Progenitor cell of endocrine pancreas (in vitro differentiated cells): ENCODE measurements around the gene TBXAS1. TPM values are rescaled to one million over a fixed set of nuclear protein-coding genes. Genes with fewer than 3 reads are reported as not detected.

Source experiments
- DNase-seq: peaks from one replicate; pipeline ENCODE4 v3.0.0; 2021; ENCODE audit warnings: low spot score; ENCODE audit not compliant: unreplicated experiment
- H3K27ac Mint-ChIP-seq: 2 replicates; pipeline ENCODE4 v1.8.0; 2021; ENCODE audit warnings: mild to moderate bottlenecking, moderate library complexity, mixed read lengths
- H3K27me3 Mint-ChIP-seq: 2 replicates; pipeline ENCODE4 v1.8.0; 2021; ENCODE audit warnings: mixed read lengths
- H3K36me3 Mint-ChIP-seq: 2 replicates; pipeline ENCODE4 v1.8.0; 2022; ENCODE audit warnings: mixed read lengths; ENCODE audit not compliant: insufficient read depth
- H3K4me1 Mint-ChIP-seq: 2 replicates; pipeline ENCODE4 v1.8.0; 2021; ENCODE audit warnings: low read depth, mixed read lengths
- H3K4me3 Mint-ChIP-seq: 2 replicates; pipeline ENCODE4 v1.8.0; 2021; ENCODE audit warnings: low read depth, mild to moderate bottlenecking, moderate library complexity, mixed read lengths
- H3K9me3 Mint-ChIP-seq: 2 replicates; pipeline ENCODE4 v1.8.0; 2021; ENCODE audit warnings: low read depth, mixed read lengths
- total RNA-seq: library from RNA; stranded (reverse); gene quantifications from 2 replicates; pipeline ENCODE4 v1.2.1, GENCODE V29; 2021
- TF ChIP-seq, protein P1 (sequence below): fragments of 200-600 bp; sonication (generic); IDR thresholded peaks from one replicate; pipeline ENCODE4 v1.5.0; 2021; ENCODE audit warnings: antibody characterized with exemption, mild to moderate bottlenecking; ENCODE audit not compliant: unreplicated experiment

The TBXAS1 gene
- total RNA-seq, 1 donor from 2014 or later = 10.4 TPM

DNA sequence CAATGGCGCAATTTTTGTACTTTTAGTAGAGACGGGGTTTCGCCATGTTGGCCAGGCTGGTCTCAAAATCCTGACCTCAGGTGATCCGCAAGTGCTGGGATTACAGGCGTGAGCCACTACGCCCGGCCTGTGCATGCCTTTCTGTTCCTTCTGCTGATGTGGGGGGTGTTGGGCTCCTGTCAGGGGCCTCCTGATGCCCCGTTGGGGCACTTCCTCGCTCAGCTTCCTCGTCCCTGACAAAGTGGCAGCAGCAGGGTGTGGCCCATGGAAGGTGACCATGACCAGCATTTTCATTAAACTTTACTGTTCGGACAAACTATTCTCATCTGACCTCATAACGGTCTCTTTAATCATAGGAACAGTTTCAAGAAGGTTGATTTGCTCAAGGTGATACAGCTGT lies 69.4 kb downstream of the TBXAS1 start:
- no peak for DNase-seq
- no peak overlapping the region for H3K4me3 Mint-ChIP-seq
- H3K27ac Mint-ChIP-seq = no peak overlapping the region
- no peaks in the 10 kb centered on the region for H3K4me1 Mint-ChIP-seq
- TF ChIP-seq, protein P1, sequence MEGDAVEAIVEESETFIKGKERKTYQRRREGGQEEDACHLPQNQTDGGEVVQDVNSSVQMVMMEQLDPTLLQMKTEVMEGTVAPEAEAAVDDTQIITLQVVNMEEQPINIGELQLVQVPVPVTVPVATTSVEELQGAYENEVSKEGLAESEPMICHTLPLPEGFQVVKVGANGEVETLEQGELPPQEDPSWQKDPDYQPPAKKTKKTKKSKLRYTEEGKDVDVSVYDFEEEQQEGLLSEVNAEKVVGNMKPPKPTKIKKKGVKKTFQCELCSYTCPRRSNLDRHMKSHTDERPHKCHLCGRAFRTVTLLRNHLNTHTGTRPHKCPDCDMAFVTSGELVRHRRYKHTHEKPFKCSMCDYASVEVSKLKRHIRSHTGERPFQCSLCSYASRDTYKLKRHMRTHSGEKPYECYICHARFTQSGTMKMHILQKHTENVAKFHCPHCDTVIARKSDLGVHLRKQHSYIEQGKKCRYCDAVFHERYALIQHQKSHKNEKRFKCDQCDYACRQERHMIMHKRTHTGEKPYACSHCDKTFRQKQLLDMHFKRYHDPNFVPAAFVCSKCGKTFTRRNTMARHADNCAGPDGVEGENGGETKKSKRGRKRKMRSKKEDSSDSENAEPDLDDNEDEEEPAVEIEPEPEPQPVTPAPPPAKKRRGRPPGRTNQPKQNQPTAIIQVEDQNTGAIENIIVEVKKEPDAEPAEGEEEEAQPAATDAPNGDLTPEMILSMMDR = no peak
- H3K36me3 Mint-ChIP-seq = no peaks in the 10 kb centered on the region
- peaks cover 11% of the 10 kb centered on the region for H3K9me3 Mint-ChIP-seq
- peaks cover 20% of the 10 kb centered on the region for H3K27me3 Mint-ChIP-seq

DNA sequence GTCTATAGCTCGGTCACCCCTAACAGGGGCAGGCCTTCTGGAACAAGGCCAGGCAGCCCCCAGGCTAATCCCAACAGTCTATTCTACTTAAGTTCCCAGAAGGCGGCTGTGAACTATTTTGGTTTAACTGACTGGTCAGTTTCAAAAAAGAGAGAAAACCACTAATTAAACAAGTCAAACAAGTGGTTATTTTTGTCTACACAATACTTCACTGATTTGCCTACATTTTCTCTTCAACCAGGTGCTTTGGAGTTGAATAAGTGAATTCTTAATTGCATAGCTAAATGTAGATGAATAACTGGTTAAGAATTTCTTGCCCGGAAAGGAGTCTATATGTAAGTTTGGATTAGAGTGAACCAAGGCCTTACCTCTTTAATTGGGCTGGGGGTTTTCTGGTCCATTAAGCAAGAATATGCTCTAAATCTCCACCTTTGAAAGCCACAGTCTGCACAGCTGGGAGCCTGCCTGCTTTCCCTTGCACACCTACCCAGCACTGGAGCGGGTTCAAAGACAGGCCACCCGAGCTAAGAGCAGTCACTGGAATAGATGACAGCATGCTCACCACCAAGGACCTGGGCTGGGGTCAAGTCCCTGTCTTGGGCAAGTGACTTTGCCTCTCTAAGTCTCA lies 70.4 kb downstream of the TBXAS1 start:
- no peaks in the 10 kb centered on the region for H3K4me1 Mint-ChIP-seq
- H3K27me3 Mint-ChIP-seq = peaks cover 20% of the 10 kb centered on the region
- H3K9me3 Mint-ChIP-seq = peaks cover 14% of the 10 kb centered on the region
- no peak for DNase-seq
- H3K4me3 Mint-ChIP-seq = no peak overlapping the region
- no peak overlapping the region for H3K27ac Mint-ChIP-seq
- TF ChIP-seq, protein P1 = no peak
- no peaks in the 10 kb centered on the region for H3K36me3 Mint-ChIP-seq

DNA sequence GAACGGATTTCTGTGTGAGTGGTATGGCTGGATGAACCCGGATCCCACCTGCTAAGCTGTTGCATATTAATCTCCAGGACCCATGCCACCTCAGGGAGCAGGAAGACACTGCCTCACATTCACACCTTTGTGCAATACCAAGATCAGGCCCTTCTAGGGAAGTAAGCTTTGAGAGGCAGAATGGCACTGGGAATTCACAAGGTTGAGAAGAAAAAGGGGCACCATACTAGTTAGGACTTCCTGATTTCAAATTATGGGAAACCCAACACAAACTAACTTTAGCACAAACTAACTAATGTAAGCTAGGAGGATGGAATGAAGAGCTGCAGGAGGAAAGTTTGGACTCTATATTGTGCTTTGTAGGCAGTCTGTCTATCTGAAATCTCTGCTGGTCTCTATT lies 71.3 kb downstream of the TBXAS1 start:
- Mint-ChIP-seq H3K27ac (no peak overlapping the region), H3K27me3 (peaks cover 12% of the 10 kb centered on the region), H3K36me3 (peaks cover 2% of the 10 kb centered on the region), H3K4me3 (no peak overlapping the region), H3K9me3 (peaks cover 20% of the 10 kb centered on the region), H3K4me1 (no peaks in the 10 kb centered on the region)
- no peak for DNase-seq
- TF ChIP-seq, protein P1 = no peak

DNA sequence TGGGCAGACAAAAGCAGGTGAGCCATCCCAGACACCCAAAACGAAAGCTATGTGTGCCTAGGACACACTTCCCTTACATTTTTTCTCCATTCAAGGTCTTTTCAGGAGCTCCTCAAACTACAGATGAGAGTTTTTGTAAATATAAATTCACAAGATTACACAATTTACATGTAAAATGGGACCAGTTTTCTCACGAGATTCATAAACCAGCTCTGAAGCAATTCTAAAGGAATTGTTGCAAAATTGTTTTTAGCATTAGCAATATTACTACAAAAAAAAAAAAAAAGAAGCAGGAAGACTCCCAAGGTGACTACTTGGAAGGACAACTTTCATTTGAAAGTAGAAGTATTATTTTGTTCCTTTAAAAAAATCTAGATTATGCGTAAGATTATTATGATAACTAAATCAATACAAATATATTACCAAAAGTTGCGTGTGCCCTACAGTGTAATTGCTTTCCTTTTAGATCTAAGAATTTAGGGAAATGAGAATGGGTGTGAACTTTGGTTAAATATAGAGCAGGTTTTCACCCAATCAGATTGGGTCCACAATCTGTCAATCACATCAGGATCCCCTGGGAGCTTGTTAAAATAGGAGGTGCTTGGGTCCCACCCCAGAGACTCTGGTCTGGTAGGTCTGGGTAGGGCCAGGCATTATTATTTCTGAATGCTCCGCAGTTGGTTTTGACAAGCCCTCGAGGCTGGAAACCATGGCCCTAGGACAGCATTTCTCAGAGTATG lies 72.2 kb downstream of the TBXAS1 start:
- no peak for DNase-seq
- Mint-ChIP-seq H3K4me1 (no peaks in the 10 kb centered on the region), H3K9me3 (peaks cover 23% of the 10 kb centered on the region), H3K27ac (no peak overlapping the region), H3K4me3 (no peak overlapping the region), H3K36me3 (peaks cover 2% of the 10 kb centered on the region), H3K27me3 (peaks cover 6% of the 10 kb centered on the region)
- TF ChIP-seq, protein P1 = no peak

GRCh38 chr7:139901901-139902300 lies 72.8 kb downstream of the TBXAS1 start:
- H3K36me3 Mint-ChIP-seq = peaks cover 2% of the 10 kb centered on the region
- peaks cover under 1% of the 10 kb centered on the region for H3K27me3 Mint-ChIP-seq
- no peaks in the 10 kb centered on the region for H3K4me1 Mint-ChIP-seq
- peaks cover 30% of the 10 kb centered on the region for H3K9me3 Mint-ChIP-seq
- TF ChIP-seq, protein P1 = no peak
- H3K27ac Mint-ChIP-seq = no peak overlapping the region
- no peak for DNase-seq
- H3K4me3 Mint-ChIP-seq = no peak overlapping the region
